HepG2 (cell line): ENCODE data around the gene ACTN4. TPM values are rescaled to one million over a fixed set of nuclear protein-coding genes. Genes with fewer than 3 reads are reported as not detected.

Experiments used
- ADNP ChIP-seq: sonication (generic); formaldehyde crosslinking; IDR thresholded peaks from 2 replicates; pipeline ENCODE4 v1.4.0; 2020; ENCODE audit warnings: missing genetic modification reagents
- CREM ChIP-seq, 2 experiments: sonication (generic) in 1 of 2; formaldehyde crosslinking in 1 of 2; IDR thresholded peaks; 2 replicates each; pipeline versions ENCODE4 v1.4.0 to v1.6.1; 2016 to 2020; ENCODE audit warnings: antibody characterized with exemption in 1 of 2, mild to moderate bottlenecking in 1 of 2, missing genetic modification reagents in 1 of 2
- HOXD1 ChIP-seq: sonication (generic); formaldehyde crosslinking; IDR thresholded peaks from 2 replicates; pipeline ENCODE4 v1.5.0; 2020; ENCODE audit warnings: missing genetic modification reagents
- LCORL ChIP-seq, 2 experiments: fragments of 450-650 bp in 1 of 2; sonication (generic) in 1 of 2; formaldehyde crosslinking in 1 of 2; IDR thresholded peaks; 2 replicates each; pipeline versions ENCODE4 v1.5.0 to v1.6.1; 2017 to 2020; ENCODE audit warnings: antibody characterized with exemption in 1 of 2, missing genetic modification reagents in 1 of 2
- MBD4 ChIP-seq: IDR thresholded peaks from 2 replicates; pipeline ENCODE4 v1.6.1; 2012; ENCODE audit warnings: low read length, inconsistent platforms, borderline replicate concordance
- MYC ChIP-seq: sonication (generic); formaldehyde crosslinking; IDR thresholded peaks from 2 replicates; pipeline ENCODE4 v1.9.0; 2021; ENCODE audit warnings: missing genetic modification reagents, borderline replicate concordance
- NFRKB ChIP-seq: fragments of 450-650 bp; IDR thresholded peaks from 2 replicates; pipeline ENCODE4 v1.6.1; 2017
- PHF5A ChIP-seq: IDR thresholded peaks from one replicate; pipeline ENCODE4 v1.6.1; 2018; ENCODE audit warnings: low read depth, missing genetic modification reagents; ENCODE audit not compliant: unreplicated experiment
- RARG ChIP-seq: sonication (generic); formaldehyde crosslinking; IDR thresholded peaks from 2 replicates; pipeline ENCODE4 v1.4.0; 2020; ENCODE audit warnings: low read depth, mild to moderate bottlenecking, missing genetic modification reagents
- SALL2 ChIP-seq: sonication (generic); formaldehyde crosslinking; IDR thresholded peaks from 2 replicates; pipeline ENCODE4 v1.8.1; 2023; ENCODE audit warnings: mild to moderate bottlenecking, missing genetic modification reagents, inconsistent platforms
- U2AF1 ChIP-seq: fragments of 200-400 bp; formaldehyde crosslinking; optimal IDR thresholded peaks from 2 replicates; pipeline ENCODE3; 2017; ENCODE audit warnings: mild to moderate bottlenecking, low read depth, low read length
- ZNF224 ChIP-seq: sonication (generic); formaldehyde crosslinking; IDR thresholded peaks from 2 replicates; pipeline ENCODE4 v1.5.0; 2020; ENCODE audit warnings: mild to moderate bottlenecking, missing genetic modification reagents
- ZNF607 ChIP-seq: sonication (generic); formaldehyde crosslinking; IDR thresholded peaks from 2 replicates; pipeline ENCODE4 v1.5.1; 2020; ENCODE audit warnings: missing genetic modification reagents, mild to moderate bottlenecking, borderline replicate concordance
- ZNF746 ChIP-seq: sonication (generic); formaldehyde crosslinking; IDR thresholded peaks from 2 replicates; pipeline ENCODE4 v1.8.0; 2022; ENCODE audit warnings: mild to moderate bottlenecking, missing genetic modification reagents
- ZSCAN12 ChIP-seq: sonication (generic); formaldehyde crosslinking; IDR thresholded peaks from 2 replicates; pipeline ENCODE4 v1.9.0; 2021; ENCODE audit warnings: mild to moderate bottlenecking, missing genetic modification reagents
- polyA plus RNA-seq, 8 experiments: library from polyadenylated mRNA; depleted of rRNA in 3 of 8; stranded (reverse) in 7 of 8; unstranded in 1 of 8; fragments of >200 nt; fragmentation: Illumina TruSeq in 4 of 8; extraction: Trizol in 4 of 8; gene quantifications; 2 replicates each; pipeline versions ENCODE4 v1.2.1 to v1.2.3, GENCODE V29; 2011 to 2016; ENCODE audit warnings: low read depth in 4 of 8, missing spikeins in 1 of 8, mixed read lengths in 1 of 8; ENCODE audit not compliant: insufficient read depth in 1 of 8
- total RNA-seq, 5 experiments: library from RNA; depleted of rRNA; stranded (reverse); fragments of >200 nt; fragmentation: Illumina TruSeq; extraction: Trizol; gene quantifications; 2 replicates each; pipeline ENCODE4 v1.2.3, GENCODE V29; 2016; ENCODE audit warnings: low read depth in 1 of 5
- TF ChIP-seq, protein P1 (sequence below): sonication (generic); formaldehyde crosslinking; IDR thresholded peaks from 2 replicates; pipeline ENCODE4 v1.5.0; 2020; ENCODE audit warnings: mild to moderate bottlenecking, missing genetic modification reagents
- TF ChIP-seq, protein P2 (sequence below): sonication (generic); formaldehyde crosslinking; IDR thresholded peaks from 2 replicates; pipeline ENCODE4 v1.5.0; 2020; ENCODE audit warnings: missing genetic modification reagents
- TF ChIP-seq, protein P3 (sequence below): sonication (generic); formaldehyde crosslinking; IDR thresholded peaks from 2 replicates; pipeline ENCODE4 v1.4.0; 2020; ENCODE audit warnings: missing genetic modification reagents, mild to moderate bottlenecking, borderline replicate concordance
- TF ChIP-seq, protein P4 (sequence below): IDR thresholded peaks from 2 replicates; pipeline ENCODE4 v1.6.1; 2016; ENCODE audit warnings: missing compliant biosample characterization, missing genetic modification reagents, borderline replicate concordance

Gene ACTN4
- total and polyA plus RNA-seq, 2 of the 13 experiments (the other 11 are each of a cell fraction or from before 2014, with no cell fraction given), result 171 to 192 TPM

DNA sequence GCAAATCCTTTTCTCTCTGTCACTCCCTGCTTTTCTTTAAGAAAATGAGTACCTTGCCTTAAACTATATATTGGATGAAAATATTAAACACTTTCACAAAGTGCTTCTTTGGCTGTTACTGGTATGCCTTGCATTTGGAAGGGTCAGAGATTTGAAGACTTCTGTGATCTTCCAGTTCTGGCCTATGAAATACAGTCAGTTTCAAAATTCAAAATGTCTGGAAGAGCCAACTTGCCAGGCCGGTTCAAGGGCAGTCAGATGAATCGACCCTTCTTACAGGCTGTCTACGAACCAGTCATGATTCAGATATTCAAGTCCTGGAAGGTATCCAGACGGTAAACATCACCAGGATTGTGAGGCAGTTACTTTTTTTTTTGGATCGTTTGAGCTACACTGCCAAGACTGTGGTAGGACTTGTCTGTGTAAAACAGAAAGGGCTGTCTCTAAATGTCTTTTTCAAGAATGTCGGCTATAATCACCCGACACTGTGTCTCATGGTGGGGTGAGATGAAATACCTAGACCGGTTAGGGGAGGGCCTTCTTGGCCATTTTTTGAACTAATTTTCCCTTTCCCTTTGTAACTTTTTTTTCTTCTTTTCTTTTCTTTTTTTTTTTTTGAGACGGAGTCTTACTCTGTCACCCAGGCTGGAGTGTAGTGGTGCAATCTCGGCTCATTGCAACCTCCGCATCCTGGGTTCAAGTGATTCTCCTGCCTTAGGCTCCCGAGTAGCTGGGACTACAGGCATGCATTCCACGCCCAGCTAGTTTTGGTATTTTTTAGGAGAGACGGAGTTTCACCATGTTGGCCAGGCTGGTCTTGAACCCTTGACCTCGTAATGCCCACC lies 11.2 kb downstream of the ACTN4 start (continued):
- TF ChIP-seq, protein P1, sequence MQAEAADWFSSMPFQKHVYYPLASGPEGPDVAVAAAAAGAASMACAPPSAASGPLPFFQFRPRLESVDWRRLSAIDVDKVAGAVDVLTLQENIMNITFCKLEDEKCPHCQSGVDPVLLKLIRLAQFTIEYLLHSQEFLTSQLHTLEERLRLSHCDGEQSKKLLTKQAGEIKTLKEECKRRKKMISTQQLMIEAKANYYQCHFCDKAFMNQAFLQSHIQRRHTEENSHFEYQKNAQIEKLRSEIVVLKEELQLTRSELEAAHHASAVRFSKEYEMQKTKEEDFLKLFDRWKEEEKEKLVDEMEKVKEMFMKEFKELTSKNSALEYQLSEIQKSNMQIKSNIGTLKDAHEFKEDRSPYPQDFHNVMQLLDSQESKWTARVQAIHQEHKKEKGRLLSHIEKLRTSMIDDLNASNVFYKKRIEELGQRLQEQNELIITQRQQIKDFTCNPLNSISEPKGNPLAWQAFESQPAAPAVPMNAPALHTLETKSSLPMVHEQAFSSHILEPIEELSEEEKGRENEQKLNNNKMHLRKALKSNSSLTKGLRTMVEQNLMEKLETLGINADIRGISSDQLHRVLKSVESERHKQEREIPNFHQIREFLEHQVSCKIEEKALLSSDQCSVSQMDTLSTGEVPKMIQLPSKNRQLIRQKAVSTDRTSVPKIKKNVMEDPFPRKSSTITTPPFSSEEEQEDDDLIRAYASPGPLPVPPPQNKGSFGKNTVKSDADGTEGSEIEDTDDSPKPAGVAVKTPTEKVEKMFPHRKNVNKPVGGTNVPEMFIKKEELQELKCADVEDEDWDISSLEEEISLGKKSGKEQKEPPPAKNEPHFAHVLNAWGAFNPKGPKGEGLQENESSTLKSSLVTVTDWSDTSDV (CRISPR knock-in tag), result no peak
- TF ChIP-seq SALL2 (CRISPR knock-in tag) (no peak), MYC (CRISPR knock-in tag) (no peak), ZNF746 (CRISPR knock-in tag) (no peak), LCORL (IDR thresholded peaks at IDR 0.05) (no peak), LCORL (CRISPR knock-in tag; IDR thresholded peaks at IDR 0.05) (peak; percentile 51; the same call in 1 of the 2 replicates), ZNF224 (CRISPR knock-in tag) (no peak), ZNF607 (no peak), U2AF1 (no peak), HOXD1 (CRISPR knock-in tag) (no peak), PHF5A (CRISPR knock-in tag) (no peak), CREM (IDR thresholded peaks at IDR 0.05) (peak; percentile 50; the same call in 1 of the 2 replicates), CREM (CRISPR knock-in tag; IDR thresholded peaks at IDR 0.05) (no peak), ADNP (CRISPR knock-in tag) (no peak), NFRKB (no peak), MBD4 (no peak), ZSCAN12 (no peak), RARG (CRISPR knock-in tag) (no peak)
- TF ChIP-seq, protein P2, sequence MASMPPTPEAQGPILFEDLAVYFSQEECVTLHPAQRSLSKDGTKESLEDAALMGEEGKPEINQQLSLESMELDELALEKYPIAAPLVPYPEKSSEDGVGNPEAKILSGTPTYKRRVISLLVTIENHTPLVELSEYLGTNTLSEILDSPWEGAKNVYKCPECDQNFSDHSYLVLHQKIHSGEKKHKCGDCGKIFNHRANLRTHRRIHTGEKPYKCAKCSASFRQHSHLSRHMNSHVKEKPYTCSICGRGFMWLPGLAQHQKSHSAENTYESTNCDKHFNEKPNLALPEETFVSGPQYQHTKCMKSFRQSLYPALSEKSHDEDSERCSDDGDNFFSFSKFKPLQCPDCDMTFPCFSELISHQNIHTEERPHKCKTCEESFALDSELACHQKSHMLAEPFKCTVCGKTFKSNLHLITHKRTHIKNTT (CRISPR knock-in tag), result no peak
- TF ChIP-seq, protein P3, sequence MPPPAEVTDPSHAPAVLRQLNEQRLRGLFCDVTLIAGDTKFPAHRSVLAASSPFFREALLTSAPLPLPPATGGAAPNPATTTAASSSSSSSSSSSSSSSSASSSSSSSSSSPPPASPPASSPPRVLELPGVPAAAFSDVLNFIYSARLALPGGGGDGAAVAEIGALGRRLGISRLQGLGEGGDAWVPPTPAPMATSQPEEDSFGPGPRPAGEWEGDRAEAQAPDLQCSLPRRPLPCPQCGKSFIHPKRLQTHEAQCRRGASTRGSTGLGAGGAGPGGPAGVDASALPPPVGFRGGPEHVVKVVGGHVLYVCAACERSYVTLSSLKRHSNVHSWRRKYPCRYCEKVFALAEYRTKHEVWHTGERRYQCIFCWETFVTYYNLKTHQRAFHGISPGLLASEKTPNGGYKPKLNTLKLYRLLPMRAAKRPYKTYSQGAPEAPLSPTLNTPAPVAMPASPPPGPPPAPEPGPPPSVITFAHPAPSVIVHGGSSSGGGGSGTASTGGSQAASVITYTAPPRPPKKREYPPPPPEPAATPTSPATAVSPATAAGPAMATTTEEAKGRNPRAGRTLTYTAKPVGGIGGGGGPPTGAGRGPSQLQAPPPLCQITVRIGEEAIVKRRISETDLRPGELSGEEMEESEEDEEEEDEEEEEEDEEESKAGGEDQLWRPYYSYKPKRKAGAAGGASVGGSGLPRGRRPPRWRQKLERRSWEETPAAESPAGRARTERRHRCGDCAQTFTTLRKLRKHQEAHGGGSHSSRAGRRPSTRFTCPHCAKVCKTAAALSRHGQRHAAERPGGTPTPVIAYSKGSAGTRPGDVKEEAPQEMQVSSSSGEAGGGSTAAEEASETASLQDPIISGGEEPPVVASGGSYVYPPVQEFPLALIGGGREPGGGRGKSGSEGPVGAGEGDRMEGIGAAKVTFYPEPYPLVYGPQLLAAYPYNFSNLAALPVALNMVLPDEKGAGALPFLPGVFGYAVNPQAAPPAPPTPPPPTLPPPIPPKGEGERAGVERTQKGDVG (CRISPR knock-in tag), result no peak
- TF ChIP-seq, protein P4, sequence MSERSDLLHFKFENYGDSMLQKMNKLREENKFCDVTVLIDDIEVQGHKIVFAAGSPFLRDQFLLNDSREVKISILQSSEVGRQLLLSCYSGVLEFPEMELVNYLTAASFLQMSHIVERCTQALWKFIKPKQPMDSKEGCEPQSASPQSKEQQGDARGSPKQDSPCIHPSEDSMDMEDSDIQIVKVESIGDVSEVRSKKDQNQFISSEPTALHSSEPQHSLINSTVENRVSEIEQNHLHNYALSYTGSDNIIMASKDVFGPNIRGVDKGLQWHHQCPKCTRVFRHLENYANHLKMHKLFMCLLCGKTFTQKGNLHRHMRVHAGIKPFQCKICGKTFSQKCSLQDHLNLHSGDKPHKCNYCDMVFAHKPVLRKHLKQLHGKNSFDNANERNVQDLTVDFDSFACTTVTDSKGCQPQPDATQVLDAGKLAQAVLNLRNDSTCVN, result 0 out of 2 replicates have a peak, but pooled peaks have one; percentile 22
